Endodermal cell (in vitro differentiated cells): Measurements from ENCODE around the gene MIEN1. TPM values are rescaled to one million over a fixed set of nuclear protein-coding genes. Genes with fewer than 3 reads are reported as not detected.

Source experiments
- DNase-seq: peaks from one replicate; pipeline ENCODE4 v3.0.0-alpha.2; 2017
- H3K27ac ChIP-seq: 2 replicates; pipeline ENCODE4 v1.5.1; 2013; ENCODE audit warnings: mild to moderate bottlenecking, low read depth, low read length, moderate library complexity
- H3K27me3 ChIP-seq: 2 replicates; pipeline ENCODE4 v1.6.1; 2013; ENCODE audit warnings: mild to moderate bottlenecking, low read length, moderate library complexity; ENCODE audit not compliant: insufficient read depth, control insufficient read depth, poor library complexity, severe bottlenecking
- H3K36me3 ChIP-seq: 2 replicates; pipeline ENCODE4 v1.7.0; 2013; ENCODE audit warnings: mild to moderate bottlenecking, low read length, moderate library complexity; ENCODE audit not compliant: control insufficient read depth, insufficient read depth
- H3K4me1 ChIP-seq: one replicate; pipeline ENCODE4 v1.7.0; 2013; ENCODE audit warnings: low read length; ENCODE audit not compliant: control insufficient read depth, insufficient read depth
- H3K4me3 ChIP-seq: 2 replicates; pipeline ENCODE4 v1.5.1; 2013; ENCODE audit warnings: mild to moderate bottlenecking, low read length, moderate library complexity
- H3K9ac ChIP-seq: 2 replicates; pipeline ENCODE4 v1.6.1; 2013; ENCODE audit warnings: mild to moderate bottlenecking, low read length, moderate library complexity; ENCODE audit not compliant: poor library complexity, severe bottlenecking; ENCODE audit errors: extremely low read depth
- H3K9me3 ChIP-seq: 2 replicates; pipeline ENCODE4 v1.6.1; 2013; ENCODE audit warnings: mild to moderate bottlenecking, low read length, moderate library complexity; ENCODE audit not compliant: control insufficient read depth
- H3K27ac Mint-ChIP-seq: 2 replicates; pipeline ENCODE4 v1.8.0; 2020; ENCODE audit warnings: mixed read lengths
- H3K27me3 Mint-ChIP-seq: 2 replicates; pipeline ENCODE4 v1.8.0; 2021; ENCODE audit warnings: mild to moderate bottlenecking, mixed read lengths; ENCODE audit not compliant: insufficient read depth
- H3K36me3 Mint-ChIP-seq: 2 replicates; pipeline ENCODE4 v1.8.0; 2020; ENCODE audit warnings: low read depth, mixed read lengths
- H3K4me1 Mint-ChIP-seq: 2 replicates; pipeline ENCODE4 v1.8.0; 2020; ENCODE audit warnings: mixed read lengths
- H3K4me3 Mint-ChIP-seq: 2 replicates; pipeline ENCODE4 v1.8.0; 2020; ENCODE audit warnings: mild to moderate bottlenecking, moderate library complexity, mixed read lengths
- H3K9me3 Mint-ChIP-seq: 2 replicates; pipeline ENCODE4 v1.8.0; 2020; ENCODE audit warnings: mild to moderate bottlenecking, mixed read lengths
- CTCF ChIP-seq: fragments of 200-600 bp; sonication (generic); conservative IDR thresholded peaks from 2 replicates; pipeline ENCODE4 v1.5.0; 2021; ENCODE audit warnings: antibody characterized with exemption, mild to moderate bottlenecking
- WGBS, 2 experiments: methylation state at CpG; one replicate each; pipeline versions ENCODE4 v1.1.5 to v1.1.7; 2013; ENCODE audit warnings: missing lambda C conversion rate in 2 of 2, mixed read lengths in 1 of 2; ENCODE audit not compliant: insufficient coverage in 1 of 2, insufficient read length in 1 of 2; 5-methylcytosine and 5-hydroxymethylcytosine counted together
- total RNA-seq, 2 donors: library from RNA; stranded (reverse); fragmentation: NEBNext Ultra II Directional in 1 of 2; extraction: Animal tissue kit (Norgen Biotek cat#: 25700) in 1 of 2; gene quantifications; 2 replicates in 1 of 2; 3 replicates in 1 of 2; pipeline ENCODE4 v1.2.1, GENCODE V29; 2021

Gene MIEN1
- total RNA-seq, 2 donors from 2014 or later, result 42.6 to 57.0 TPM

DNA sequence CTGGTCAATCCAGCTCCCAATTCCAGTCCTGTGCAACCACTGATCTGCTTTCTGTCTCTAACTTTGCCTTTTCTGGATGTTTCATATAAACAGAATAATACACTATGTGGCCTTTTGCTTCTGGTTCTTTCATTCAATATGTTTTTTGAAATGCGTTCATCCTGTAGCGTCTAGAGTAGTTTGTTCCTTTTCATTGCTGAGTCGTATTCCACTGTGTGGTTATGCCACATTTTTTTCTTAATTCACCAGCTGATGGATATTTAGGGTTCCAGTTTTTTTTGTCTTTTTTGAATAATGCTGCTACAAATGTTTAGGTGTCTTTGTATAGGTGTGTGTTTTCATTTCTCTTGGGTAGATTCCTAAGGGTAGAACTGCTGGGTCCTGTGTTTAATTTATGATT, 2.3 kb upstream of the MIEN1 start:
- no peaks in the 10 kb centered on the region for H3K27me3 Mint-ChIP-seq
- Histone ChIP-seq H3K4me3 (no peak overlapping the region), H3K36me3 (no peaks in the 10 kb centered on the region), H3K27me3 (no peaks in the 10 kb centered on the region), H3K4me1 (no peaks in the 10 kb centered on the region), H3K9me3 (no peaks in the 10 kb centered on the region), H3K27ac (no peak overlapping the region), H3K9ac (no peak overlapping the region)
- 99 to 100% methylated on average over 2 to 3 of the region's 3 CpGs for WGBS, 2 experiments
- H3K9me3 Mint-ChIP-seq, result no peaks in the 10 kb centered on the region
- H3K4me1 Mint-ChIP-seq, result peaks cover 16% of the 10 kb centered on the region
- H3K4me3 Mint-ChIP-seq, result no peak overlapping the region
- no peak overlapping the region for H3K27ac Mint-ChIP-seq
- peaks cover 3% of the 10 kb centered on the region for H3K36me3 Mint-ChIP-seq
- DNase-seq, result no peak
- no peak for TF ChIP-seq CTCF

DNA sequence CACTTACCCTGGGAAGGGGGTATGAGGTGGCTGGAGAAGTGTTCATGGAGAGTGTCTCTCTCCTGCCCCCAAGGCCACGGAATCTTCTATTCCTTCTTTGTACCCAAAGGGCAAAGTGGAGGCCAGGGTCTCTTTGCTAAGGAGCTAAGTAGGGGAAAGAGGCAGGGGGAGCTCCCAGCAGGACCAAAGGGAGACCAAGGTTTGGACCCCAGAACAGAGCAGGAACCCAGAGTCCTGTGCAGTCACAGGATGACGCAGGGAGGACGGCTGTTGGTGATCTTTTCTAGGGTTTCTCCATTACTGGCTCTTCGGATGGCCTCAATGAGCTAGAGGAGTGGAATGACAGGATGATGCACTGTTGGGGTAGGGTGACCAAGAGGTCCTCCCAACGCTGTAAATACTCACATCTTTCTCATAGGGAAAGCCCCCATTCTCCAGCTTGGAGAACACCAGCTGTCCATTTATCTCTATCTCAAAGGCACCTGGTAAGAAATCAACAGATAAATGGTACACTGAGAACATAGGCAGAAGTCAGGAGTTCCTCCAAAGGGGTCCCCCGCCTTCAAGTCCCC, 966 bp downstream of the MIEN1 start:
- peaks cover 7% of the 10 kb centered on the region for H3K4me1 Mint-ChIP-seq
- H3K4me3 Mint-ChIP-seq, result peak overlapping the region; percentile 74
- TF ChIP-seq CTCF, result no peak
- no peaks in the 10 kb centered on the region for H3K9me3 Mint-ChIP-seq
- peak overlapping the region; percentile 88 for H3K27ac Mint-ChIP-seq
- H3K36me3 Mint-ChIP-seq, result peaks cover 32% of the 10 kb centered on the region
- Histone ChIP-seq H3K9ac (peak overlapping the region; percentile 74), H3K4me3 (peak overlapping the region; percentile 83), H3K9me3 (no peaks in the 10 kb centered on the region), H3K4me1 (no peaks in the 10 kb centered on the region), H3K27me3 (no peaks in the 10 kb centered on the region), H3K27ac (no peak overlapping the region), H3K36me3 (peaks cover 20% of the 10 kb centered on the region)
- no peaks in the 10 kb centered on the region for H3K27me3 Mint-ChIP-seq
- 83 to 92% methylated on average over 2 to 6 of the region's 6 CpGs for WGBS, 2 experiments
- no peak for DNase-seq

DNA sequence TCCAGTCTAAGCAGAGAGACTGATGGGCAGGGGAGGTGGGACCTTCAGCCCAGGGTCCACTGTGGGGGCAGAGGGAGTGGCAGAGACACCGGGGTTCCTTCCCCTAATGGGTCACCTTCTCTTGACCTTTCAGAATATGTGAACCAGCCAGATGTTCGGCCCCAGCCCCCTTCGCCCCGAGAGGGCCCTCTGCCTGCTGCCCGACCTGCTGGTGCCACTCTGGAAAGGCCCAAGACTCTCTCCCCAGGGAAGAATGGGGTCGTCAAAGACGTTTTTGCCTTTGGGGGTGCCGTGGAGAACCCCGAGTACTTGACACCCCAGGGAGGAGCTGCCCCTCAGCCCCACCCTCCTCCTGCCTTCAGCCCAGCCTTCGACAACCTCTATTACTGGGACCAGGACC, 2.8 kb downstream of the MIEN1 start:
- no peak overlapping the region for H3K4me3 ChIP-seq
- TF ChIP-seq CTCF, result no peak
- Mint-ChIP-seq H3K27me3 (no peaks in the 10 kb centered on the region), H3K9me3 (no peaks in the 10 kb centered on the region), H3K4me1 (peaks cover 7% of the 10 kb centered on the region), H3K27ac (no peak overlapping the region), H3K36me3 (peaks cover 41% of the 10 kb centered on the region), H3K4me3 (no peak overlapping the region)
- H3K27ac ChIP-seq, result no peak overlapping the region
- H3K9me3 ChIP-seq, result no peaks in the 10 kb centered on the region
- WGBS, 2 experiments, result 90% methylated on average over 4 to 10 of the region's 10 CpGs
- no peaks in the 10 kb centered on the region for H3K27me3 ChIP-seq
- H3K36me3 ChIP-seq, result peaks cover 33% of the 10 kb centered on the region
- no peak for DNase-seq
- H3K9ac ChIP-seq, result no peak overlapping the region
- H3K4me1 ChIP-seq, result no peaks in the 10 kb centered on the region
